Small intestine (tissue), 7 donors: ENCODE measurements around the gene DAND5. TPM values are rescaled to one million over a fixed set of nuclear protein-coding genes. Genes with fewer than 3 reads are reported as not detected.

Experiments used
- DNase-seq, 2 donors: peaks; one replicate each; pipeline versions ENCODE4 v3.0.0 to v3.0.0-alpha.2; 2013
- FAIRE-seq: peaks from 2 replicates; lab custom pipeline; 2012; peaks lifted over from hg19 to GRCh38; lab: Jason Lieb, UNC
- H3K27ac ChIP-seq, 3 donors: one replicate each; pipeline ENCODE4 v1.5.1; 2013; ENCODE audit warnings: low read length in 2 of 3, mild to moderate bottlenecking in 2 of 3, control low read depth in 1 of 3, inconsistent platforms in 1 of 3, low read depth in 1 of 3, moderate library complexity in 1 of 3
- H3K27me3 ChIP-seq, 3 donors: one replicate each; pipeline ENCODE4 v1.6.1; 2013; ENCODE audit warnings: low read length in 3 of 3, inconsistent platforms in 1 of 3; ENCODE audit not compliant: control insufficient read depth in 3 of 3, insufficient read depth in 3 of 3
- H3K36me3 ChIP-seq, 3 donors: one replicate each; pipeline ENCODE4 v1.6.1; 2013; ENCODE audit warnings: low read length in 3 of 3, inconsistent platforms in 1 of 3, low read depth in 1 of 3, mild to moderate bottlenecking in 1 of 3, moderate library complexity in 1 of 3; ENCODE audit not compliant: control insufficient read depth in 3 of 3, insufficient read depth in 2 of 3
- H3K4me1 ChIP-seq, 3 donors: one replicate each; pipeline ENCODE4 v1.6.1; 2013; ENCODE audit warnings: low read length in 2 of 3, inconsistent platforms in 1 of 3, low read depth in 1 of 3, mild to moderate bottlenecking in 1 of 3, moderate library complexity in 1 of 3; ENCODE audit not compliant: control insufficient read depth in 3 of 3, insufficient read depth in 2 of 3
- H3K4me3 ChIP-seq, 3 donors: one replicate each; pipeline ENCODE4 v1.5.1; 2013; ENCODE audit warnings: low read length in 3 of 3, control low read depth in 1 of 3, inconsistent platforms in 1 of 3, low read depth in 1 of 3, mild to moderate bottlenecking in 1 of 3, moderate library complexity in 1 of 3
- H3K9me3 ChIP-seq, 2 donors: one replicate each; pipeline ENCODE4 v1.6.1; 2013; ENCODE audit warnings: low read depth in 1 of 2, low read length in 1 of 2; ENCODE audit not compliant: control insufficient read depth in 2 of 2, insufficient read depth in 1 of 2
- whole genome bisulfite sequencing, 3 donors: extraction: QIAGEN DNeasy Blood & Tissue Kit; methylation state at CpG; one replicate each; pipeline ENCODE4 v1.1.7; 2013; 5-methylcytosine and 5-hydroxymethylcytosine counted together
- polyA plus RNA-seq, 4 donors: library from polyadenylated mRNA; stranded (reverse) in 3 of 4; unstranded in 1 of 4; fragments of 200-250 nt in 3 of 4; fragments of 120-200 nt in 1 of 4; gene quantifications; one replicate each; pipeline versions ENCODE4 v1.2.1 to v1.2.3, GENCODE V29; 2013
- donor health status: healthy with polysubstance abuse.
- donor health status: control.
- donor health status: control.
- donor health status: Bipolar disorder and iron deficiency.
- donor health status: healthy.

DAND5 gene
- polyA plus RNA-seq, 4 donors, result 0.12 to 0.16 TPM; not detected in 2

DNA sequence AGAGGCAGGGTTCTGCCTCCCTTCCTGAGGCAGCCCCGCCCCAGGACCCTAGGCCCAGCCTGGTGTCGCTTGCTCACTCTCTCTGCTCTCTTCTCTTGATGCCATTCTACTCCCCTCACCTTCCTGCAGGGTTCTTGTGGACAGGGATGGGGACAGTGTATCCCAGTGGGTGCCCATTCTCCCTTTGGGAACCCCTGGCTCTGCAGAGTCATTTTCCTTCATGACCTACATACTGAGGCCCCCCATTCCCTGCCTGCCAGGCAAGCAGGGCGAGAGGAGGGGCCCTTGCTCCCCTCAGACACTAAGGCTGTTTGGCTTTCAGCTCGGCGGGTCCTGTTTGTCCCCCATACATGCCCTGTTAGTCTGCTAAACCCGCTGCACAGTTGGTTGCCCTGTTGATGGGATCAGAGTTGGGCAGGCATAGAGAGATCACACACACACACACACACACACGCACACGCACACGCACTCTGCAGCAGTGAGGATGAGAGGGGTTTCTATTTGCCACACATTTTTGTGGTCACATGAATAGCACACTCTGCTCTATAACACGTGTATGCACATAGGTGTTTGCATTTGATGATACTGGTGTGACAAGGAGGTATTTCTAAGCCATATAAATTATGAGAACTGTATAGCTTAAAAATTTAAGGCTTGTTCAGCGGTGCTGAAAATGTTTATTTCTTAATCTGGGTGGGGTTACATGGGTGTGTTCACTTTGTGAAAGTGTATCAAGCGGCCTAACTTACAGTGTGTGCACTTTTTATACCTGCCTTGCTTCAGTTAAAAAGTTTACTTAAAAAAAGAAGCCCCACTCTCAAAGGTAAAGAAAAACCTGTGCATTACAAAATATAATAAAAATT, 46.2 kb downstream of the DAND5 start:
- Histone ChIP-seq H3K4me3 (no peak overlapping the region), H3K4me1 (peaks cover 0 to 31% (median 26%) of the 10 kb centered on the region in 3 donors), H3K9me3 (peaks cover 0 to 4% of the 10 kb centered on the region in 2 donors), H3K27ac (peak overlapping the region in 1 of 3 donors; percentile 42), H3K27me3 (peaks cover 0 to 97% (median 12%) of the 10 kb centered on the region in 3 donors), H3K36me3 (no peaks in the 10 kb centered on the region)
- WGBS, 3 donors, result 67 to 71% (median 69%) methylated on average over 12 of the region's 12 CpGs
- DNase-seq (no peak), FAIRE-seq (no peak)

DNA sequence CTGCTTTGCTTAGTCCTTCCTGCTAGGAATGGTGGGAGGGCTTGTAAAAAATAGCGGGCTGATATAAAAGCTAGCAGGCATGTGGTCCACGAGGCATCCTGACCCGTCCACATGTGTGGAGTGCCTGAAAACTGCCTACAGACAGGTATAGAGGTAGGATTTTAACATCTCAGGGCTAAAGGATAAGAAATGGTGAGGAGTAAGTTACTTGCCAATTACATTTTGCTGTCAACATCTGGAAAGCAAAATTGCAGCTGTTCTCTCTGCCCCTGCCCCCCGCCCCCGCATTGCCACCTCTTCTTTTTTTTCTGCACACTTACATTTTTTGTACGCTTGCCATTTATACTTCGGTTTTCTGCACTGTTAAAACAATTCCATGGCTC, 46.9 kb downstream of the DAND5 start:
- 52 to 76% (median 72%) methylated on average over 7 of the region's 7 CpGs for WGBS, 3 donors
- FAIRE-seq (no peak), DNase-seq (no peak)
- no peaks in the 10 kb centered on the region for H3K36me3 ChIP-seq
- peak overlapping the region in 1 of 3 donors; percentile 47 for H3K27ac ChIP-seq
- H3K9me3 ChIP-seq, result peaks cover 0 to 4% of the 10 kb centered on the region in 2 donors
- H3K4me3 ChIP-seq, result no peak overlapping the region
- peaks cover 0 to 31% (median 28%) of the 10 kb centered on the region in 3 donors for H3K4me1 ChIP-seq
- peaks cover 0 to 97% (median 6%) of the 10 kb centered on the region in 3 donors for H3K27me3 ChIP-seq

DNA sequence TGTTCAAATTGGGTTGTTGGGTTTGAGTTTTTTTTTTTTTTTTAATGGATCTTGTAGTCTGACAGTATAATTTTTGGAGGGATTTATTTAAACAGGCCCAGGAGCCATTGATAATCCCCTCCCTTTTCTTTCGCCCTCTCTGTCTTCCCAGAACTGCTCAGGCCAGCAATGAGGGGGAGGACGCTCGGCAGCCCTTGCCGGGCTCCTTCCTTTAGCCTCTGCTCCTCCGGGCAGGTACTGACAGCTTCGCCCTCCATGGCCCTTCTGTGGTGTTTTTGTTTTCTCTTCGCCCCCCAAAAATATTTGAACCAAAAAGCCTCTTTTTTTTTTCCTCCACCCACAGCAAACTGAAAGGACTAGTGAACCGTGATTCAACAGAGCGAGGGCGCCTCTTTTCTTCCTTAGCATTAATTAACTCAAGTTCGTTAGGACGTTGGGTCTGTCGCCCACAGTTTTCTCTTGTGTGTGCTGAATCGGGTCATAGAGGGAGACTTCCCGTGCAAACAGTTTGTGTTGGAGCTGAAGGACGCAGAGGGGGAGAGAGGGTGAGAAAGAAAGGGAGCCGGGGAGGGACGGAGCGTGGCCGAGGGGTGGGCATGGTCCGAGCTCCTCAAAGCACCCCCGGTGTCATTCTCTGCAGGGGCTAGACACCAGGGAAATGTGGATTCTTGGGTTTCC, 47.4 kb downstream of the DAND5 start:
- Histone ChIP-seq H3K9me3 (peaks cover 0 to under 1% of the 10 kb centered on the region in 2 donors), H3K4me3 (no peak overlapping the region), H3K36me3 (no peaks in the 10 kb centered on the region), H3K4me1 (peaks cover 0 to 33% (median 28%) of the 10 kb centered on the region in 3 donors), H3K27ac (peak overlapping the region in 1 of 3 donors; percentile 67), H3K27me3 (peaks cover 0 to 97% (median 6%) of the 10 kb centered on the region in 3 donors)
- FAIRE-seq (no peak), DNase-seq (no peak)
- 46 to 85% (median 84%) methylated on average over 22 of the region's 22 CpGs for WGBS, 3 donors

DNA sequence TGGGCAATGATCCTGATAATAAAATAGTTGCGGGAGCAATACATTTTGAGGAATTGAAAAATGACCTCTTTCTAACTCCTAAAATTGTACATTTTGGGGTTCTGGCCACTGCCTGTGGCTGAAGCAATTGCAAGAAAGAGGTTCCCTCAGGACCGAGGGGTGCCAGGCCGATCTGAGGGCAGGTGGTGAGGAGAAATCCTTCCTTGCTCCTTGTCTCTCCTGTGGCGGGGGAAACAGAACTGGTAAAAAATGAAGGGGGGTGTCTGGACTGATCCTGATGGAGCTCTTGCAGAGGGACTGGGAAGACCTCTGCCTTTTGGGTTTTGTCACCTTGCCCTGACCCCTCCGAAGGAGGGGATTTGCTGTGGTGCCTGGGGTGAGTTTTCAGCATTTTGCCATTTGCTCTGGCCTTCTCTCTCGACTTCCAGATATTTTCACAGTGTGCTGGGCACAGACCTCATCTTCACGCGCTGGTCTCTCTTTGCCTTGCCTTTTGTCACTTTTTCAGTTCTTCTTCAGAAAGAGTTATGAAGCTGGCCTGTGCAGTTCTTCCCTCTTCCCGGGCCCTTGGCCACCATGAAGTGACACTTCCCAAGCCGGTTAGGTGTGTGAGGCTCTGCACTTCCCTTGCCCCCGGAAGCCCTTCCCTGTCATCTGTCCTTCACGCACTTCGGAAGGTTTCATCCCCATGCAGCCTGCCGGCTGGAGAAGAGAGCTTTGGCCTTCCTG, 48.1 kb downstream of the DAND5 start:
- H3K4me3 ChIP-seq, result no peak overlapping the region
- H3K27ac ChIP-seq, result peak overlapping the region in 2 of 3 donors; percentile 32 to 84

DNA sequence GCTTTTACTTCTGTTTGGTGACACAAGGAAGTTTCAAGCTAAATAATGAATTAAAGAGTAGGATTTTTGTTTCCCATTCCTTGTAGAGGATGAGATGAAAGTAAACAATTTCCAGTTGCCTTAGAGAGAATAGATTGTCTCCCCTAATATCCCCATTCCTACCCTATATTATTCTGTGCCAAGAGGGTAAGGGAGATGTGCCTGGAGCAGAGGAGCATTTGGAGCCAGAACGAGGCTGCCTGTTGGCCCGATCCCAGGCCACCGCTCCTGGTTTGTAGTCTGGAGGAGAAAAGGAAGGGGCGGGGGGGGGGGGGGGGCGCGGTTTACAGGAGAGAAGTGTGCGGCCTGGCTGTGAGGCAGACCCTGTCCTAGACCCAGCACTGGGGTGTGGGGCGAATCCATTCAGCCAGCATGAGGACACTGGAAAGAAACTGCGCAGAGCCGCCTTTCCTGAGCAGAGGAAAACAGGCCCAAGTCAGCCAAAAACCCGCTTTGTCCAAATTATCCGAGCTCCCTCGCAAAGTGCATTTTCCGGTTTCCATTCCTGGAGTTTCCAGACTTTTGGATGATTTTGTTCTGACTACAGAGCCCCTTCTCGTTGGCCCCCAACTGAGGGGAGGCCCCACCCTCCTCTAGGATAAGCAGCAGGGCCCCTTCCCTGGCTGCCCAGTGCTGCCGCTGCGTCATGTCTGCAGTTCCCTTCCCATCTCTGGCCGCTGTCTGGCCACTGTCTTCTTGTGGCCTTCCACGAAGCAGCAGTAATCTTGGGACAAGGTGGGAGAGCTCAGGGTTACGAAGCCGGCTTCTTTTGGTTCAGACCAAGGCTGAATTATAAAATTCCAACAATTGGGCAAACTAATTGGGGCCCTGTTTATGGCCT, 48.9 kb downstream of the DAND5 start:
- no peaks in the 10 kb centered on the region for H3K36me3 ChIP-seq
- H3K9me3 ChIP-seq, result no peaks in the 10 kb centered on the region
- peaks cover 0 to 97% (median 0%) of the 10 kb centered on the region in 3 donors for H3K27me3 ChIP-seq
- DNase-seq (no peak), FAIRE-seq (no peak)
- H3K27ac ChIP-seq, result peak overlapping the region in 2 of 3 donors; percentile 32 to 84
- 57 to 73% (median 65%) methylated on average over 17 to 21 of the region's 21 CpGs for WGBS, 3 donors
- H3K4me3 ChIP-seq, result no peak overlapping the region
- peaks cover 0 to 33% (median 17%) of the 10 kb centered on the region in 3 donors for H3K4me1 ChIP-seq

More for the DNA sequence above, 48.1 kb downstream of the DAND5 start:
- WGBS, 3 donors, result 57 to 59% (median 58%) methylated on average over 14 of the region's 14 CpGs
- peaks cover 0 to 97% (median 2%) of the 10 kb centered on the region in 3 donors for H3K27me3 ChIP-seq
- DNase-seq, result no peak
- FAIRE-seq, result no peak
- no peaks in the 10 kb centered on the region for H3K9me3 ChIP-seq
- peaks cover 0 to 40% (median 22%) of the 10 kb centered on the region in 3 donors for H3K4me1 ChIP-seq
- no peaks in the 10 kb centered on the region for H3K36me3 ChIP-seq

DNA sequence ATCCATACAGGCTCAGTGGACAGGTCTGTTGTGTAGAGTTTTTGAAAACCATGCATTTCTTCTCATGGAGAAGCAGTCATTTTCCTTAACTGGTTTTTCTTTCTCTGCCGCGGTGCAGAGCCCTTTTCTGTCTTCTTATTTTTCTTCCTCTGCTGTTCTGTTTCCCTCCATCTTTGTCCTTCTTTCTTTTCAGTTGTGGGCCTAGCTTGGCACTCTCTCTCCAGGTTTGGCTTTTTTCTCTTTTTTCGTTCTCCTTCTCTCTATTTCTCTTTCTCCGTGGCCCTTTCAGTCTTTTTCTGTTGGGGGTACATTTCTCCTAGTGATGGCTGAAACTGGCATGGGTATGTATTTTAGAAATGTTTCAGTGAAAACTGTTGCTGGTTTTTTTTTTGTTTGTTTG, 50.0 kb downstream of the DAND5 start:
- no peak for DNase-seq
- Histone ChIP-seq H3K27ac (peak overlapping the region in 1 of 3 donors; percentile 9), H3K4me3 (no peak overlapping the region), H3K27me3 (peaks cover 0 to 97% (median 0%) of the 10 kb centered on the region in 3 donors), H3K36me3 (no peaks in the 10 kb centered on the region), H3K9me3 (peaks cover 0 to 1% of the 10 kb centered on the region in 2 donors), H3K4me1 (peaks cover 0 to 29% (median 17%) of the 10 kb centered on the region in 3 donors)
- FAIRE-seq, result no peak
- 81 to 85% (median 82%) methylated on average over 4 of the region's 4 CpGs for WGBS, 3 donors

DNA sequence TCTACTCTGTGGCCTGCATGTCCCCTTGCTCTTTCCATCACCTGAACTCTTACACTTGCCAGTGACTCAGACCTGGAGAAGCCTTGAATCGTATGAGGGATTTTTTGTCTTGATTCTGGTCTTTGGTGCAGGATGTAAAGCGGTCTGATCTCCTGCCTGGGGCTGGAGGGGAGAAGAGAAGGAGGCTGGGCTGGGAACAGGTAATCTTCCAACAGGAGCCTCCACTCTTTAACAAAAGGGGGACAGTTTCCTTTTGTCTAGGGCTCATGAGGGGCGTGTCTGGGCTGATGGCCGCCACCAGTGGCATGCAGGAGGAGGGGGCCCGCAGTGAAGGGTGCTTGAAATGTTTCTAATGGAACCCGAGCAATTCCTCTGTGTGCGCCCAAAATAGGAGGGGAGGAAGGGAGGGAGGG, 50.6 kb downstream of the DAND5 start:
- Histone ChIP-seq H3K4me1 (peaks cover 0 to 35% (median 10%) of the 10 kb centered on the region in 3 donors), H3K27me3 (peaks cover 0 to 97% (median 0%) of the 10 kb centered on the region in 3 donors), H3K27ac (peak overlapping the region in 1 of 3 donors; percentile 29), H3K9me3 (peaks cover 0 to 4% of the 10 kb centered on the region in 2 donors), H3K4me3 (no peak overlapping the region), H3K36me3 (no peaks in the 10 kb centered on the region)
- DNase-seq, result no peak
- no peak for FAIRE-seq
- 68 to 73% (median 71%) methylated on average over 7 of the region's 7 CpGs for WGBS, 3 donors
